ENCODE measurements around the gene NLRP9.

DNA sequence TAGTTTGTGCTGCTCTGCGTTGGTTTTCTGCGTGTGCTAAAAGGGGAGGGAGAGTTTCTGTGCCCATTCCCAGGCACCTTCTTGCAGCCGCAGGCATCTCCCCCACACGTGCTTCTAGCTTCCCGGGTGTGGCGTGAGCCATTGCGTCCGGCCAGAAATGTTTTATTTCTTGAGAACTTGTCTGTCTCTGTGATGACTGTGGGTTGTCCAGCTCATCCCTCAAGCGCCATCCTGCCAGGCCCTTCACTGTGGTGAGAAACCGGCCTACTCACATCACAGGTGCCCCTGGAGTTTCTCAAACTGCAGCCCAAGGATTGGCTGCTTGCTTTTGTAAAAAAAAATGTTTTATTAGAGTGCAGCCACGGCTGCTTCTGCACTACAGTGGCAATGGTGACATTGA is 39.0 kb downstream of the NLRP9 start:
- TF ChIP-seq, protein P1, sequence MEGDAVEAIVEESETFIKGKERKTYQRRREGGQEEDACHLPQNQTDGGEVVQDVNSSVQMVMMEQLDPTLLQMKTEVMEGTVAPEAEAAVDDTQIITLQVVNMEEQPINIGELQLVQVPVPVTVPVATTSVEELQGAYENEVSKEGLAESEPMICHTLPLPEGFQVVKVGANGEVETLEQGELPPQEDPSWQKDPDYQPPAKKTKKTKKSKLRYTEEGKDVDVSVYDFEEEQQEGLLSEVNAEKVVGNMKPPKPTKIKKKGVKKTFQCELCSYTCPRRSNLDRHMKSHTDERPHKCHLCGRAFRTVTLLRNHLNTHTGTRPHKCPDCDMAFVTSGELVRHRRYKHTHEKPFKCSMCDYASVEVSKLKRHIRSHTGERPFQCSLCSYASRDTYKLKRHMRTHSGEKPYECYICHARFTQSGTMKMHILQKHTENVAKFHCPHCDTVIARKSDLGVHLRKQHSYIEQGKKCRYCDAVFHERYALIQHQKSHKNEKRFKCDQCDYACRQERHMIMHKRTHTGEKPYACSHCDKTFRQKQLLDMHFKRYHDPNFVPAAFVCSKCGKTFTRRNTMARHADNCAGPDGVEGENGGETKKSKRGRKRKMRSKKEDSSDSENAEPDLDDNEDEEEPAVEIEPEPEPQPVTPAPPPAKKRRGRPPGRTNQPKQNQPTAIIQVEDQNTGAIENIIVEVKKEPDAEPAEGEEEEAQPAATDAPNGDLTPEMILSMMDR (IDR thresholded peaks at IDR 0.05), result no peak
- TF ChIP-seq POLR2A (IDR thresholded peaks at IDR 0.05) (no peak), POLR2AphosphoS5 (IDR thresholded peaks at IDR 0.05; ENCODE audit: insufficient read depth in 1 of 2, low read depth in 1 of 2) (no peak)
